Measurements from ENCODE around the gene ZNF362. TPM values are rescaled to one million over a fixed set of nuclear protein-coding genes. Genes with fewer than 3 reads are reported as not detected.

Gene ZNF362
- total RNA-seq (2021; ENCODE audit: unreplicated experiment): 11.1 TPM
- 7.4 and 8.2 TPM in 2 replicates for polyA plus RNA-seq (2012)
- percentile 62 among the genes with signal in this experiment for Bru-seq, nascent RNA
- percentile 57 among the genes with signal in this experiment for BruChase-seq, experiment 1, labeled RNA remaining after a 6-hour chase
- BruChase-seq, experiment 2, labeled RNA remaining after a 2-hour chase: percentile 58 among the genes with signal in this experiment
- long read RNA-seq, partial matches to known transcripts: 8 of 13 reads
- long read RNA-seq, other reads (novel, unspliced or antisense): 4 of 13 reads

- peak; percentile 34; the same call in 1 of the 2 replicates for TF ChIP-seq MAX (IDR thresholded peaks at IDR 0.05)
- no peak for TF ChIP-seq CBX3 (IDR thresholded peaks at IDR 0.05; ENCODE audit: low read depth)
- peak; percentile 47 for TF ChIP-seq YY1 (IDR thresholded peaks at IDR 0.05; ENCODE audit: extremely low read depth, insufficient replicate concordance, low read depth, low read length)
- ChIA-PET RAD21 (ENCODE audit: low non-redundant PET in 1 of 2, low total read pairs in 2 of 2, uncharacterized antibody in 2 of 2, unreplicated experiment in 2 of 2) (no interaction called here), POLR2A (interaction anchor here (0.7 kb wide), 1 partner anchor 40 kb away, joined by 3 read pairs; no protein-coding TSS in a partner anchor), CTCF (no interaction called here)
- peak within 1 kb of the TSS; percentile 94 for H3K4me2 ChIP-seq (ENCODE audit: low read length)
- peak within 1 kb of the TSS; percentile 95 for H3K27ac ChIP-seq (ENCODE audit: low read depth, low read length)
- H3K4me3 ChIP-seq (replicated peaks in 1 of 2; ENCODE audit: low read depth in 1 of 2, low read length in 2 of 2): peak within 1 kb of the TSS; percentile 69 to 72
- H3K79me2 ChIP-seq (ENCODE audit: insufficient read depth, low read length): 0 out of 2 replicates have a peak, but pooled peaks cover 4% of the 10 kb centered on the region
- H3K36me3 ChIP-seq (ENCODE audit: control insufficient read depth in 1 of 2, insufficient read depth in 2 of 2, low read length in 2 of 2): no peaks in the 10 kb centered on the region
- H3K9me2 ChIP-seq (ENCODE audit: insufficient read depth): no peaks in the 10 kb centered on the region
- peak; percentile 56 for ATAC-seq
- H3K4me1 ChIP-seq (ENCODE audit: control insufficient read depth in 1 of 2, insufficient read depth in 2 of 2, low read length in 2 of 2): peaks cover 10 to 20% of the 10 kb centered on the region in 2 experiments
- H3K9ac ChIP-seq (ENCODE audit: low read length): peak within 1 kb of the TSS; percentile 69
- intact Hi-C loops (cut with micrococcal nuclease): no loop called here
- peak within 1 kb of the TSS; percentile 75 for H2AFZ ChIP-seq (ENCODE audit: low read depth, low read length, poor library complexity, severe bottlenecking)
- peak; percentile 22 for DNase-seq (ENCODE audit: low read depth, low spot score)
- BruUV-seq (replicated peaks): TSS peak; percentile 82
- no peaks in the 10 kb centered on the region for H4K20me1 ChIP-seq (ENCODE audit: insufficient read depth)
- no peaks in the 10 kb centered on the region for H3K27me3 ChIP-seq (ENCODE audit: insufficient read depth, low read length)
- no peaks in the 10 kb centered on the region for H3K9me3 ChIP-seq (ENCODE audit: control insufficient read depth in 1 of 2, insufficient read depth in 1 of 2, low read depth in 1 of 2, low read length in 2 of 2)
Measured at GRCh38 chr1:33256471-33257206, at the start of gene ZNF362. ZNF362 (plus strand) TSS chr1:33256492; CDS start chr1:33270575, 14,083 bp downstream.

GRCh38 chr1:33211972-33212371 is 44.3 kb upstream of the ZNF362 start:
- Histone ChIP-seq H4K20me1 (ENCODE audit: insufficient read depth) (no peaks in the 10 kb centered on the region), H3K4me1 (ENCODE audit: control insufficient read depth in 1 of 2, insufficient read depth in 2 of 2, low read length in 2 of 2) (no peaks in the 10 kb centered on the region), H3K4me3 (replicated peaks in 1 of 2; ENCODE audit: low read depth in 1 of 2, low read length in 2 of 2) (no peak overlapping the region), H2AFZ (ENCODE audit: low read depth, low read length, poor library complexity, severe bottlenecking) (no peak overlapping the region), H3K9ac (ENCODE audit: low read length) (no peak overlapping the region), H3K27ac (ENCODE audit: low read depth, low read length) (no peak overlapping the region), H3K36me3 (ENCODE audit: control insufficient read depth in 1 of 2, insufficient read depth in 2 of 2, low read length in 2 of 2) (no peaks in the 10 kb centered on the region), H3K9me3 (ENCODE audit: control insufficient read depth in 1 of 2, insufficient read depth in 1 of 2, low read depth in 1 of 2, low read length in 2 of 2) (no peaks in the 10 kb centered on the region), H3K4me2 (ENCODE audit: low read length) (no peak overlapping the region), H3K79me2 (ENCODE audit: insufficient read depth, low read length) (no peaks in the 10 kb centered on the region), H3K27me3 (ENCODE audit: insufficient read depth, low read length) (no peaks in the 10 kb centered on the region), H3K9me2 (ENCODE audit: insufficient read depth) (no peaks in the 10 kb centered on the region)
- no peak for DNase-seq (ENCODE audit: low read depth, low spot score)
- intact Hi-C loops (cut with micrococcal nuclease): loop anchor here (10.0 kb wide), 1 partner anchor 153 kb away; no protein-coding TSS in a partner anchor
- RAD21 ChIA-PET (ENCODE audit: low non-redundant PET in 1 of 2, low total read pairs in 2 of 2, uncharacterized antibody in 2 of 2, unreplicated experiment in 2 of 2): no interaction called here
- CTCF ChIA-PET: no interaction called here
- BruUV-seq (replicated peaks): no TSS peak
- POLR2A ChIA-PET: no interaction called here
- ATAC-seq: no peak
- TF ChIP-seq YY1 (IDR thresholded peaks at IDR 0.05; ENCODE audit: extremely low read depth, insufficient replicate concordance, low read depth, low read length) (no peak), SIN3A (IDR thresholded peaks at IDR 0.05; ENCODE audit: low read depth) (no peak), ZBTB33 (IDR thresholded peaks at IDR 0.05; ENCODE audit: extremely low read depth, insufficient replicate concordance, low read length) (no peak), SRF (IDR thresholded peaks at IDR 0.05; ENCODE audit: low read depth) (no peak), MAX (IDR thresholded peaks at IDR 0.05) (no peak), POLR2AphosphoS5 (IDR thresholded peaks at IDR 0.05; ENCODE audit: low read depth, low read length) (no peak), CEBPB (IDR thresholded peaks at IDR 0.05; ENCODE audit: low read depth) (no peak), TCF7L2 (IDR thresholded peaks at IDR 0.05; ENCODE audit: borderline replicate concordance, extremely low read depth, insufficient read depth, insufficient read length) (no peak), FOSL1 (IDR thresholded peaks at IDR 0.05; ENCODE audit: low read depth) (no peak), POLR2A (IDR thresholded peaks at IDR 0.05; ENCODE audit: borderline replicate concordance, extremely low read depth, insufficient read depth, insufficient read length) (no peak), EZH2 (IDR thresholded peaks at IDR 0.05) (no peak), ELF1 (IDR thresholded peaks at IDR 0.05; ENCODE audit: borderline replicate concordance, low read depth) (no peak), SP1 (IDR thresholded peaks at IDR 0.05; ENCODE audit: low read depth) (no peak), ZFX (IDR thresholded peaks at IDR 0.05) (no peak), JUND (IDR thresholded peaks at IDR 0.05) (no peak)

All from HCT116 (cell line).